H1 (cell line): ENCODE data around the gene RPGR. TPM values are rescaled to one million over a fixed set of nuclear protein-coding genes. Genes with fewer than 3 reads are reported as not detected.

ENCODE experiments used
- CTCF ChIA-PET: fragments of 300-600 bp; sonication (Branson Sonifier 250); formaldehyde crosslinking; loops from one replicate; lab custom pipeline; 2021; ENCODE audit not compliant: partially characterized antibody; lab: Charles Lee
- POLR2A ChIA-PET: fragments of 300-600 bp; sonication (Branson Sonifier 250); formaldehyde crosslinking; loops from one replicate; lab custom pipeline; 2021; ENCODE audit warnings: inconsistent platforms; ENCODE audit not compliant: partially characterized antibody; lab: Charles Lee
- DNase-seq, 2 experiments: peaks; one replicate each; pipeline versions ENCODE4 v3.0.0 to v3.0.0-alpha.2; 2010 to 2022; ENCODE audit warnings: low spot score in 2 of 2, low read depth in 1 of 2, mixed read lengths in 1 of 2
- FAIRE-seq: peaks from 2 replicates; lab custom pipeline; 2011; peaks lifted over from hg19 to GRCh38; lab: Jason Lieb, UNC
- H2AFZ ChIP-seq: 2 replicates; pipeline ENCODE4 v1.8.1; 2012; ENCODE audit warnings: low read length, inconsistent platforms
- H2AK5ac ChIP-seq: 2 replicates; pipeline ENCODE4 v1.6.1; 2013; ENCODE audit warnings: low read depth, low read length
- H2BK120ac ChIP-seq: replicated peaks from 2 replicates; pipeline ENCODE3; 2013; ENCODE audit warnings: low read depth, low read length, inconsistent platforms
- H2BK12ac ChIP-seq: 2 replicates; pipeline ENCODE4 v1.6.1; 2013; ENCODE audit warnings: low read depth, low read length
- H2BK15ac ChIP-seq: 2 replicates; pipeline ENCODE4 v1.6.1; 2013; ENCODE audit warnings: low read length
- H2BK20ac ChIP-seq: 2 replicates; pipeline ENCODE4 v1.6.1; 2013; ENCODE audit warnings: low read length
- H2BK5ac ChIP-seq: 2 replicates; pipeline ENCODE4 v1.6.1; 2013; ENCODE audit warnings: low read depth, low read length
- H3K14ac ChIP-seq: 2 replicates; pipeline ENCODE4 v1.6.1; 2013; ENCODE audit warnings: inconsistent platforms; ENCODE audit not compliant: insufficient read length
- H3K18ac ChIP-seq: 2 replicates; pipeline ENCODE4 v1.6.1; 2013; ENCODE audit warnings: low read length; ENCODE audit errors: extremely low read depth
- H3K23ac ChIP-seq: 2 replicates; pipeline ENCODE4 v1.6.1; 2013; ENCODE audit warnings: inconsistent platforms; ENCODE audit not compliant: insufficient read length
- H3K23me2 ChIP-seq: 2 replicates; pipeline ENCODE4 v1.6.1; 2013; ENCODE audit warnings: low read depth, low read length
- H3K27ac ChIP-seq: 2 replicates; pipeline ENCODE4 v1.6.1; 2011; ENCODE audit warnings: low read depth, low read length, inconsistent platforms
- H3K27me3 ChIP-seq, 4 experiments: replicated peaks in 1 of 4; 1 replicate in 1 of 4; 2 replicates in 3 of 4; pipeline versions ENCODE4 v1.6.1 to v1.8.1; 2011 to 2013; ENCODE audit warnings: low read length in 3 of 4, mild to moderate bottlenecking in 3 of 4, inconsistent platforms in 2 of 4, mixed read lengths in 2 of 4, moderate library complexity in 1 of 4; ENCODE audit not compliant: control insufficient read depth in 3 of 4, insufficient read depth in 3 of 4; ENCODE audit errors: extremely low read depth in 1 of 4
- H3K36me3 ChIP-seq, 4 experiments: 2 replicates each; pipeline versions ENCODE4 v1.6.1 to v1.8.1; 2011 to 2013; ENCODE audit warnings: mild to moderate bottlenecking in 4 of 4, low read length in 3 of 4, moderate library complexity in 2 of 4, control low read depth in 1 of 4, inconsistent platforms in 1 of 4; ENCODE audit not compliant: insufficient read depth in 4 of 4, control insufficient read depth in 2 of 4
- H3K4ac ChIP-seq: replicated peaks from 2 replicates; pipeline ENCODE3; 2013; ENCODE audit warnings: low read length, low read depth, mixed read lengths, inconsistent platforms; ENCODE audit not compliant: insufficient read length
- H3K4me1 ChIP-seq, 4 experiments: replicated peaks in 1 of 4; 1 replicate in 1 of 4; 2 replicates in 3 of 4; pipeline versions ENCODE4 v1.6.1 to v1.8.1; 2011 to 2013; ENCODE audit warnings: low read length in 3 of 4, inconsistent platforms in 2 of 4, mixed read lengths in 1 of 4; ENCODE audit not compliant: insufficient read depth in 4 of 4, control insufficient read depth in 3 of 4
- H3K4me2 ChIP-seq, 2 experiments: 2 replicates each; pipeline versions ENCODE4 v1.6.1 to v1.8.1; 2011 to 2013; ENCODE audit warnings: low read depth in 2 of 2, low read length in 2 of 2, control low read depth in 1 of 2, inconsistent platforms in 1 of 2, mild to moderate bottlenecking in 1 of 2; ENCODE audit not compliant: insufficient read depth in 1 of 2
- H3K4me3 ChIP-seq, 4 experiments: fragments of 200-600, 300-600 bp in 1 of 4; sonication (generic), shearing (Covaris generic), sonication (Bioruptor Twin) in 1 of 4; 2 replicates each; pipeline versions ENCODE4 v1.5.1 to v1.8.1; 2011 to 2016; ENCODE audit warnings: low read length in 4 of 4, low read depth in 3 of 4, control low read depth in 2 of 4, inconsistent platforms in 2 of 4, mild to moderate bottlenecking in 2 of 4, mixed read lengths in 1 of 4, moderate library complexity in 1 of 4; ENCODE audit not compliant: insufficient read depth in 2 of 4; ENCODE audit errors: extremely low read depth in 1 of 4
- H3K56ac ChIP-seq: replicated peaks from 2 replicates; pipeline ENCODE3; 2013; ENCODE audit warnings: low read depth, mild to moderate bottlenecking, mixed read lengths, low read length, inconsistent platforms; ENCODE audit not compliant: insufficient read length
- H3K79me1 ChIP-seq: 2 replicates; pipeline ENCODE4 v1.6.1; 2013; ENCODE audit warnings: low read depth, low read length, control low read depth
- H3K79me2 ChIP-seq, 2 experiments: 2 replicates each; pipeline versions ENCODE4 v1.6.1 to v1.8.1; 2012 to 2013; ENCODE audit warnings: low read length in 2 of 2, mild to moderate bottlenecking in 2 of 2, inconsistent platforms in 1 of 2; ENCODE audit not compliant: insufficient read depth in 2 of 2, control insufficient read depth in 1 of 2
- H3K9ac ChIP-seq, 4 experiments: replicated peaks in 1 of 4; 1 replicate in 1 of 4; 2 replicates in 3 of 4; pipeline versions ENCODE4 v1.6.1 to v1.8.1; 2011 to 2013; ENCODE audit warnings: low read depth in 3 of 4, low read length in 3 of 4, control low read depth in 2 of 4, mild to moderate bottlenecking in 2 of 4, moderate library complexity in 2 of 4, inconsistent platforms in 1 of 4; ENCODE audit errors: extremely low read depth in 1 of 4
- H3K9me3 ChIP-seq, 2 experiments: 2 replicates each; pipeline versions ENCODE4 v1.6.1 to v1.8.1; 2012 to 2013; ENCODE audit warnings: mild to moderate bottlenecking in 2 of 2, moderate library complexity in 2 of 2, control low read depth in 1 of 2, inconsistent platforms in 1 of 2, low read depth in 1 of 2, low read length in 1 of 2, mixed read lengths in 1 of 2; ENCODE audit not compliant: insufficient read depth in 2 of 2
- H4K20me1 ChIP-seq, 2 experiments: replicated peaks in 1 of 2; 2 replicates each; pipeline versions ENCODE3 to v1.8.1; 2011 to 2013; ENCODE audit warnings: inconsistent platforms in 2 of 2, low read length in 2 of 2, mild to moderate bottlenecking in 1 of 2; ENCODE audit not compliant: insufficient read depth in 2 of 2, control insufficient read depth in 1 of 2
- H4K5ac ChIP-seq: 2 replicates; pipeline ENCODE4 v1.6.1; 2013; ENCODE audit warnings: low read length, low read depth, mixed read lengths, inconsistent platforms; ENCODE audit not compliant: insufficient read length
- H4K8ac ChIP-seq: 2 replicates; pipeline ENCODE4 v1.8.0; 2013; ENCODE audit warnings: mild to moderate bottlenecking, moderate library complexity, low read length, inconsistent platforms; ENCODE audit not compliant: insufficient read depth; ENCODE audit errors: extremely low read depth
- H4K91ac ChIP-seq: replicated peaks from 2 replicates; pipeline ENCODE3; 2013; ENCODE audit warnings: low read length, mixed read lengths, inconsistent platforms; ENCODE audit not compliant: insufficient read length
- ATF2 ChIP-seq: IDR thresholded peaks from 2 replicates; pipeline ENCODE4 v1.6.1; 2012; ENCODE audit warnings: low read length, inconsistent platforms
- BCL11A ChIP-seq, 2 experiments: IDR thresholded peaks; one replicate each; pipeline ENCODE4 v1.6.1; 2011; ENCODE audit warnings: low read depth in 2 of 2, low read length in 2 of 2, mild to moderate bottlenecking in 2 of 2
- CEBPB ChIP-seq: IDR thresholded peaks from 2 replicates; pipeline ENCODE4 v1.6.1; 2012; ENCODE audit warnings: low read depth, low read length
- E2F6 ChIP-seq: IDR thresholded peaks from 2 replicates; pipeline ENCODE4 v1.6.1; 2012; ENCODE audit warnings: inconsistent platforms
- GTF2F1 ChIP-seq: IDR thresholded peaks from 2 replicates; pipeline ENCODE4 v1.6.1; 2012; ENCODE audit warnings: low read depth, low read length, improper control_type of control experiment, borderline replicate concordance
- JUN ChIP-seq: IDR thresholded peaks from 2 replicates; pipeline ENCODE4 v1.6.1; 2011; ENCODE audit warnings: low read depth, mild to moderate bottlenecking, improper control_type of control experiment, low read length
- KDM5A ChIP-seq: fragments of 200-600 bp; IDR thresholded peaks from 2 replicates; pipeline ENCODE4 v1.7.1; 2012; ENCODE audit warnings: mild to moderate bottlenecking, low read length, inconsistent platforms, mixed read lengths
- MAX ChIP-seq: IDR thresholded peaks from 2 replicates; pipeline ENCODE4 v1.6.1; 2012; ENCODE audit warnings: inconsistent platforms
- POLR2A ChIP-seq, 2 experiments: IDR thresholded peaks; 1 replicate in 1 of 2; 2 replicates in 1 of 2; pipeline ENCODE4 v1.6.1; 2011; ENCODE audit warnings: low read depth in 2 of 2, low read length in 2 of 2, mild to moderate bottlenecking in 2 of 2; ENCODE audit errors: control extremely low read depth in 1 of 2
- SIX5 ChIP-seq: IDR thresholded peaks from 2 replicates; pipeline ENCODE4 v1.6.1; 2011; ENCODE audit warnings: mild to moderate bottlenecking, low read depth, low read length
- SP2 ChIP-seq: IDR thresholded peaks from 2 replicates; pipeline ENCODE4 v1.6.1; 2012; ENCODE audit warnings: mild to moderate bottlenecking, low read length, inconsistent platforms
- TAF7 ChIP-seq: optimal IDR thresholded peaks from 2 replicates; pipeline ENCODE3; 2011; ENCODE audit warnings: low read depth, mild to moderate bottlenecking, inconsistent platforms, low read length, moderate library complexity, borderline replicate concordance
- YY1 ChIP-seq: IDR thresholded peaks from 2 replicates; pipeline ENCODE4 v1.6.1; 2011; ENCODE audit warnings: low read depth, mild to moderate bottlenecking, low read length
- WGBS, 2 experiments: shearing (Covaris generic) in 1 of 2; methylation state at CpG; one replicate each; pipeline versions ENCODE4 v1.1.6 to v1.1.7; 2013 to 2015; ENCODE audit warnings: low lambda C conversion rate in 2 of 2, mixed read lengths in 2 of 2, inconsistent platforms in 1 of 2, low coverage in 1 of 2, missing lambda C conversion rate in 1 of 2; ENCODE audit not compliant: insufficient replicate concordance in 2 of 2, insufficient coverage in 1 of 2, insufficient read length in 1 of 2; ENCODE audit errors: extremely low coverage in 1 of 2, missing lambda C conversion rate in 1 of 2; 5-methylcytosine and 5-hydroxymethylcytosine counted together
- polyA plus RNA-seq, 7 experiments: library from polyadenylated mRNA; depleted of rRNA in 3 of 7; stranded (reverse) in 5 of 7; unstranded in 2 of 7; fragments of >200 nt in 5 of 7; fragments of 200-250 nt in 2 of 7; gene quantifications; 1 replicate in 5 of 7; 2 replicates in 1 of 7; 4 replicates in 1 of 7; pipeline versions ENCODE4 v1.2.1 to v1.2.3, GENCODE V29; 2011 to 2013; ENCODE audit warnings: missing spikeins in 2 of 7, mixed read lengths in 2 of 7
- total RNA-seq: library from RNA; stranded (reverse); fragmentation: NEBNext Ultra II Directional; extraction: Animal tissue kit (Norgen Biotek cat#: 25700); gene quantifications from 2 replicates; pipeline ENCODE4 v1.2.1, GENCODE V29; 2021

The RPGR gene
- total and polyA plus RNA-seq, 2 of the 8 experiments (the other 6 are each of a cell fraction or from before 2014, with no cell fraction given) = 1.6 to 10.0 TPM

- Histone ChIP-seq H3K9me3 (no peaks in the 10 kb centered on the region), H4K20me1 (no peaks in the 10 kb centered on the region), H3K79me2 (no peaks in the 10 kb centered on the region), H3K4me1 (no peaks in the 10 kb centered on the region), H3K4me2 (peak overlapping the region in 1 of 2 experiments; percentile 28; a peak in 2 of 4 replicates), H2BK15ac (no peak overlapping the region), H3K27ac (no peak overlapping the region), H2AK5ac (no peak overlapping the region), H4K8ac (no peak overlapping the region), H3K4me3 (no peak overlapping the region), H2BK5ac (no peak overlapping the region), H3K27me3 (peaks cover 6 to 16% (median 12%) of the 10 kb centered on the region in 4 experiments), H3K14ac (no peak overlapping the region), H2AFZ (peak overlapping the region; percentile 98), H3K36me3 (no peaks in the 10 kb centered on the region), H3K56ac (no peak overlapping the region), H2BK20ac (no peak overlapping the region), H4K91ac (no peak overlapping the region), H3K23ac (no peak overlapping the region), H4K5ac (no peak overlapping the region), H2BK12ac (0 out of 2 replicates have a peak overlapping the region, but pooled peaks have one; percentile 17), H2BK120ac (no peak overlapping the region), H3K18ac (no peak overlapping the region), H3K79me1 (no peaks in the 10 kb centered on the region), H3K4ac (no peak overlapping the region), H3K23me2 (peaks cover 6% of the 10 kb centered on the region; the same call in 1 of the 2 replicates), H3K9ac (no peak overlapping the region)
- ChIA-PET POLR2A (no interaction called here), CTCF (no interaction called here)
- FAIRE-seq = no peak
- 25% methylated on average over 3 of the region's 3 CpGs; no CpG with 5 or more reads in 1 of the 2 experiments for WGBS, 2 experiments
- DNase-seq = no peak
- no peak for TF ChIP-seq E2F6
- TF ChIP-seq TAF7 = no peak
- no peak for TF ChIP-seq YY1
- TF ChIP-seq MAX = no peak
- no peak for TF ChIP-seq SIX5
- TF ChIP-seq SP2 = no peak
- no peak for TF ChIP-seq POLR2A (IDR thresholded peaks at IDR 0.05; ENCODE audit: control extremely low read depth in 1 of 2, low read depth in 2 of 2, low read length in 2 of 2)
- TF ChIP-seq BCL11A (IDR thresholded peaks at IDR 0.05; ENCODE audit: low read depth in 2 of 2, low read length in 2 of 2) = no peak
- TF ChIP-seq GTF2F1 = no peak
- no peak for TF ChIP-seq KDM5A
- TF ChIP-seq ATF2 = no peak
- TF ChIP-seq CEBPB = no peak
- no peak for TF ChIP-seq JUN
These were observed 102.2 kb downstream of the RPGR start for GRCh38 chrX:38225093-38225492.
